C4-2B (cell line): Measurements from ENCODE around the gene PDK2.

ENCODE experiments used
- H3K27ac ChIP-seq: fragments of 450-650 bp; 2 replicates; pipeline ENCODE4 v1.5.1; 2017
- ZFX ChIP-seq: fragments of 450-650 bp; IDR thresholded peaks from 2 replicates; pipeline ENCODE4 v1.6.1; 2017
- TF ChIP-seq, protein P1 (sequence below): fragments of 450-650 bp; conservative IDR thresholded peaks from 2 replicates; pipeline ENCODE4 v1.5.1; 2017; ENCODE audit warnings: mild to moderate bottlenecking

Gene PDK2

GRCh38 chr17:50114849-50115357, 19.8 kb downstream of the PDK2 start:
- TF ChIP-seq, protein P1, sequence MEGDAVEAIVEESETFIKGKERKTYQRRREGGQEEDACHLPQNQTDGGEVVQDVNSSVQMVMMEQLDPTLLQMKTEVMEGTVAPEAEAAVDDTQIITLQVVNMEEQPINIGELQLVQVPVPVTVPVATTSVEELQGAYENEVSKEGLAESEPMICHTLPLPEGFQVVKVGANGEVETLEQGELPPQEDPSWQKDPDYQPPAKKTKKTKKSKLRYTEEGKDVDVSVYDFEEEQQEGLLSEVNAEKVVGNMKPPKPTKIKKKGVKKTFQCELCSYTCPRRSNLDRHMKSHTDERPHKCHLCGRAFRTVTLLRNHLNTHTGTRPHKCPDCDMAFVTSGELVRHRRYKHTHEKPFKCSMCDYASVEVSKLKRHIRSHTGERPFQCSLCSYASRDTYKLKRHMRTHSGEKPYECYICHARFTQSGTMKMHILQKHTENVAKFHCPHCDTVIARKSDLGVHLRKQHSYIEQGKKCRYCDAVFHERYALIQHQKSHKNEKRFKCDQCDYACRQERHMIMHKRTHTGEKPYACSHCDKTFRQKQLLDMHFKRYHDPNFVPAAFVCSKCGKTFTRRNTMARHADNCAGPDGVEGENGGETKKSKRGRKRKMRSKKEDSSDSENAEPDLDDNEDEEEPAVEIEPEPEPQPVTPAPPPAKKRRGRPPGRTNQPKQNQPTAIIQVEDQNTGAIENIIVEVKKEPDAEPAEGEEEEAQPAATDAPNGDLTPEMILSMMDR = no peak; the same call in 1 of the 2 replicates
- no peak for TF ChIP-seq ZFX

GRCh38 chr17:50115756-50116155, 20.6 kb downstream of the PDK2 start:
- no peak overlapping the region for H3K27ac ChIP-seq
- TF ChIP-seq, protein P1 = no peak
- TF ChIP-seq ZFX = no peak

More at GRCh38 chr17:50114849-50115357, 19.8 kb downstream of the PDK2 start:
- no peak overlapping the region for H3K27ac ChIP-seq

- peak overlapping the region; percentile 9; the same call in 1 of the 2 replicates for H3K27ac ChIP-seq
- no peak for TF ChIP-seq ZFX
- TF ChIP-seq, protein P1 = no peak
Observed at GRCh38 chr17:50117202-50118051, 22.3 kb downstream of the PDK2 start.

DNA sequence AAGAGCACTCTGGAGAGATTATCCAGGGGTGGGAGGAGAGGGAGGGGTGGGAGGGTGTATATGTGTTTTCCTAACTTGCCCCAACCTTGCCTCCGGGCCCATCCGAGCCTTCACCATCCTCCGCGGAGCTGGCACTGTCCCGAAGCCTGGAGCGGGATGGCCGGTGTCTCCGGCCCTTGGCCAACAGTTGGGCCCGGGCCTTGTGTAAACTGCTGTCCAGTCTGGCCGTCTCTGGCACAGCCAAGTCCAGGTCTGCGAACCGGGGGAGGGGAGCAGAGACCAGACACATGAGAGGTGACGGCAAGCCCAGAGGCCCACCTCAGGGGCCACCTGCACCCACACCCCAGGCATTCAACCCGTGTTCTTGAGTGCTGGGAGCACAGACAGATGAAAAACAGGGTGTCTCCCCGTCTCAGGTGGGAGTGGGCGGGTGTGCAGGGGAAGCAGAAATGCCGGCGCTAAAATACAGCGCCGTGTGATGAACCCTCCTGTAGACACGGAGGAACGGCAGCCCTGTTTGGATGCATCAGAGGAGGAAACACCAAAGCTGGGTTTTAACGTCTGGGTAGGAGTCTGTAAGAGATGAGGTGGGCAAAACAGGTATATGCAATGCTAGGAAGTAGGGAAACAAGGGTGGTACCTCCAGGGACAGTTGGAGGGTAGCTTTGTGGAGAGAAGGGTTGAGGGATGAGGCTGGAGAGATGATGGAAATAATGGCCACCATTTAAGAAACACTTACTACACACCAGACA, 23.1 kb downstream of the PDK2 start:
- H3K27ac ChIP-seq = no peak overlapping the region; the same call in 1 of the 2 replicates

DNA sequence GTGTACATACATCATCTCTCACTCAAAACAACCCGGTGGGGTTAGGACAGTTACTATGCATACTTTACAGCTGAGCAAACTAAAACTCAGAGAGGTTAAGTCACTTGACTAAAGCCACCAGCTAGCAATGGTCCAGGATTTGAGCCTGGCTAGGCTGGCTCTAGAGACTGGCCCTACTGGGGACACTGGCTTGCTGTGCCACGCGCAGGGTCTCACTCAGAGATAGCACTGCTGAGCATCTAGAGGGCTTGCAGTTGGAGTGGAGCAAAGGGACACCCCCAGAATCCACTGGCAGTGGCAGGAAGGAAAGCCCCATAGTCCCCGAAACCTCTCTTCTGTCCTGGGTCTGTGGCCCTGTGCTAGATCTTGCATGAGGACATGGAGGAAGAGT, 23.7 kb downstream of the PDK2 start:
- no peak overlapping the region for H3K27ac ChIP-seq
- no peak for TF ChIP-seq ZFX
- TF ChIP-seq, protein P1 = no peak

More for the DNA sequence above, 23.1 kb downstream of the PDK2 start:
- TF ChIP-seq, protein P1 = no peak
- TF ChIP-seq ZFX = no peak

- TF ChIP-seq, protein P1 = no peak
- TF ChIP-seq ZFX = no peak
Observed at GRCh38 chr17:50120475-50121253, 25.5 kb downstream of the PDK2 start.

More at GRCh38 chr17:50120475-50121253, 25.5 kb downstream of the PDK2 start:
- peak overlapping the region; percentile 64 for H3K27ac ChIP-seq
